T-cell (primary cell): ENCODE results near the gene CDC37L1. TPM values are rescaled to one million over a fixed set of nuclear protein-coding genes. Genes with fewer than 3 reads are reported as not detected.
A peak's percentile ranks its signal among the peaks of the same experiment; 100 is the strongest.

Experiments used
- ATAC-seq, 4 experiments: fragments of 200-7000 bp in 3 of 4; fragments of 150-1000 bp in 1 of 4; cut with Tn5 transposase; replicated peaks in 1 of 4; 1 replicate in 3 of 4; 2 replicates in 1 of 4; pipeline ENCODE4 v1.10.0; 2021; ENCODE audit warnings: moderate library complexity in 3 of 4, mild to moderate bottlenecking in 2 of 4, moderate number of reproducible peaks in 1 of 4
- CTCF ChIA-PET, 2 donors: fragments of 300-600 bp; sonication (Branson Sonifier 250); formaldehyde crosslinking; loops; one replicate each; lab custom pipeline; 2022; ENCODE audit warnings: antibody characterized with exemption in 2 of 2; lab: Charles Lee
- POLR2A ChIA-PET, 2 donors: fragments of 300-600 bp; sonication (Branson Sonifier 250); formaldehyde crosslinking; loops; one replicate each; lab custom pipeline; 2022; ENCODE audit warnings: antibody characterized with exemption in 2 of 2; lab: Charles Lee
- DNase-seq, 35 experiments: peaks; one replicate each; pipeline versions ENCODE4 v3.0.0 to v3.0.0-alpha.2; 2013 to 2023
- H3K27ac ChIP-seq: one replicate; pipeline ENCODE4 v1.5.1; 2013; ENCODE audit warnings: low read length
- H3K27me3 ChIP-seq, 2 experiments: replicated peaks in 1 of 2; 1 replicate in 1 of 2; 2 replicates in 1 of 2; pipeline versions ENCODE4 v1.6.1 to v1.7.0; 2013; ENCODE audit warnings: low read length in 1 of 2, mixed read lengths in 1 of 2; ENCODE audit not compliant: control insufficient read depth in 2 of 2, insufficient read depth in 2 of 2; ENCODE audit errors: extremely low read depth in 1 of 2
- H3K36me3 ChIP-seq, 2 donors: 1 replicate in 1 of 2; 2 replicates in 1 of 2; pipeline versions ENCODE4 v1.6.1 to v1.7.0; 2013; ENCODE audit warnings: low read length in 1 of 2; ENCODE audit not compliant: control insufficient read depth in 2 of 2, insufficient read depth in 1 of 2; ENCODE audit errors: extremely low read depth in 1 of 2
- H3K4me1 ChIP-seq, 2 experiments: 1 replicate in 1 of 2; 2 replicates in 1 of 2; pipeline versions ENCODE4 v1.6.1 to v1.7.0; 2013; ENCODE audit warnings: low read length in 2 of 2, mixed read lengths in 1 of 2; ENCODE audit not compliant: insufficient read depth in 2 of 2, control insufficient read depth in 1 of 2; ENCODE audit errors: extremely low read depth in 1 of 2
- H3K4me3 ChIP-seq, 2 donors: 1 replicate in 1 of 2; 2 replicates in 1 of 2; pipeline versions ENCODE4 v1.5.1 to v1.7.0; 2013; ENCODE audit warnings: mild to moderate bottlenecking in 2 of 2, low read length in 1 of 2, moderate library complexity in 1 of 2; ENCODE audit not compliant: control insufficient read depth in 1 of 2; ENCODE audit errors: extremely low read depth in 1 of 2
- H3K9me3 ChIP-seq: 2 replicates; pipeline ENCODE4 v1.7.0; 2013
- H3K27ac Mint-ChIP-seq, 2 donors: one replicate each; pipeline ENCODE4 v1.8.0; 2020 to 2021; ENCODE audit warnings: mild to moderate bottlenecking in 2 of 2, mixed read lengths in 2 of 2
- H3K27me3 Mint-ChIP-seq, 2 donors: one replicate each; pipeline ENCODE4 v1.8.0; 2021 to 2022; ENCODE audit warnings: mixed read lengths in 2 of 2
- H3K36me3 Mint-ChIP-seq: one replicate; pipeline ENCODE4 v1.8.0; 2021; ENCODE audit warnings: mixed read lengths
- H3K4me1 Mint-ChIP-seq, 3 donors: one replicate each; pipeline ENCODE4 v1.8.0; 2020 to 2022; ENCODE audit warnings: mixed read lengths in 3 of 3, mild to moderate bottlenecking in 1 of 3
- H3K4me3 Mint-ChIP-seq, 3 donors: one replicate each; pipeline ENCODE4 v1.8.0; 2020 to 2022; ENCODE audit warnings: mild to moderate bottlenecking in 3 of 3, mixed read lengths in 3 of 3, moderate library complexity in 3 of 3
- H3K9me3 Mint-ChIP-seq, 3 donors: one replicate each; pipeline ENCODE4 v1.8.0; 2020 to 2022; ENCODE audit warnings: mixed read lengths in 3 of 3
- WGBS: methylation state at CpG from one replicate; pipeline ENCODE4 v1.1.5; 2013; ENCODE audit warnings: missing lambda C conversion rate; ENCODE audit not compliant: insufficient coverage; 5-methylcytosine and 5-hydroxymethylcytosine counted together
- total RNA-seq, 35 experiments: library from RNA in 6 of 35; stranded (reverse) in 6 of 35; fragments of 120-200 nt in 1 of 35; gene quantifications; one replicate each; pipeline versions ENCODE4 v1.2.1 to v1.2.4 and lab custom pipeline; 2013 to 2026

CDC37L1 gene
- 10 to 100 TPM; 20.6 to 26.8 (median 23.7) TPM for total RNA-seq
- 22.3 TPM for total RNA-seq (2013)
- 28.4 to 52.1 (median 39.4) reads per million in 29 experiments for total RNA-seq (lab: John Stamatoyannopoulos, UW)

- no peak within 1 kb of the TSS for H3K4me3 Mint-ChIP-seq
- peaks cover 16% of the 10 kb centered on the region for H3K36me3 Mint-ChIP-seq
- Histone ChIP-seq H3K36me3 (no peaks in the 10 kb centered on the region), H3K27ac (peak within 1 kb of the TSS; percentile 97), H3K4me1 (peaks cover 7 to 18% of the 10 kb centered on the region in 2 experiments), H3K4me3 (peak within 1 kb of the TSS; percentile 90 to 94), H3K27me3 (no peaks in the 10 kb centered on the region), H3K9me3 (no peaks in the 10 kb centered on the region)
- H3K27ac Mint-ChIP-seq: no peak within 1 kb of the TSS
- under 1% methylated on average over 64 of the region's 66 CpGs for WGBS
- ChIA-PET CTCF (interaction anchor here (0.6 to 1.4 kb wide), 9 partner anchors 12 to 75 kb away, joined by 3 to 7 read pairs (median 4); partner anchors contain the start of genes PLPP6 (in 1 of the 2) and SPATA6L (in 1 of the 2)), POLR2A (interaction anchor here (0.6 to 1.0 kb wide), 10 partner anchors 12 to 1869 kb away, joined by 3 to 5 read pairs (median 3); partner anchors contain the start of genes PLPP6 (in 1 of the 2), PUM3 (in 1 of the 2) and RCL1 (in 1 of the 2))
- no peaks in the 10 kb centered on the region for H3K9me3 Mint-ChIP-seq
- DNase-seq (peak; percentile 96 to 100 (median 99)), ATAC-seq (peak; percentile 93 to 95 (median 94))
- H3K4me1 Mint-ChIP-seq: peaks cover 12 to 18% (median 16%) of the 10 kb centered on the region in 3 donors
- no peaks in the 10 kb centered on the region for H3K27me3 Mint-ChIP-seq
These were observed at the start of gene CDC37L1 for GRCh38 chr9:4679268-4680172. Gene CDC37L1, plus strand, starts transcription at chr9:4679569. Its CDS starts 199 bp downstream, at chr9:4679768.

DNA sequence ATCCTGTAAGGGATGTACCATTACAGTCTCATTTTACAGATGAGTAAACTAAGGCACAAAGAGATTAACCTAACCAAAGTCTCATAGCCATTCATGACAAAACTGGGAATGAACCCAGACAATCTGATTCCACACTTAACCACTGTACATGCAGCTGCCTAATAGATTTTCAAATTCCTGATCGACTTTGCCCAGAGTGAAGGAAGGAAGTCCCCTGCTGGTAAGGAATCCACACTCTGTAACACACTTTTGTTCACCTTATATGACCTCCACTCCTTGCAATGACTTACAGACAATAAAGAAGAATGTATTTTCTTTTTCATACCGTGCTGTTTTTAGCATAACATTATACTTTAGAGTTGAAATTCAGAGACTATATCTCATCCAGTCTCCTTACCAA lies 48.5 kb upstream of the CDC37L1 start:
- H3K4me3 ChIP-seq: no peak overlapping the region
- CTCF ChIA-PET: no interaction called here
- ATAC-seq (no peak), DNase-seq (no peak)
- Mint-ChIP-seq H3K4me3 (no peak overlapping the region), H3K9me3 (no peaks in the 10 kb centered on the region), H3K27ac (no peak overlapping the region), H3K4me1 (peaks cover 6 to 8% (median 7%) of the 10 kb centered on the region in 3 donors), H3K27me3 (no peaks in the 10 kb centered on the region), H3K36me3 (no peaks in the 10 kb centered on the region)
- POLR2A ChIA-PET: no interaction called here
- 43% methylated on average over 1 of the region's 2 CpGs for WGBS
- H3K4me1 ChIP-seq: no peaks in the 10 kb centered on the region
- peaks cover 0 to 4% of the 10 kb centered on the region in 2 experiments for H3K27me3 ChIP-seq
- no peaks in the 10 kb centered on the region for H3K9me3 ChIP-seq
- no peak overlapping the region for H3K27ac ChIP-seq
- no peaks in the 10 kb centered on the region for H3K36me3 ChIP-seq

DNA sequence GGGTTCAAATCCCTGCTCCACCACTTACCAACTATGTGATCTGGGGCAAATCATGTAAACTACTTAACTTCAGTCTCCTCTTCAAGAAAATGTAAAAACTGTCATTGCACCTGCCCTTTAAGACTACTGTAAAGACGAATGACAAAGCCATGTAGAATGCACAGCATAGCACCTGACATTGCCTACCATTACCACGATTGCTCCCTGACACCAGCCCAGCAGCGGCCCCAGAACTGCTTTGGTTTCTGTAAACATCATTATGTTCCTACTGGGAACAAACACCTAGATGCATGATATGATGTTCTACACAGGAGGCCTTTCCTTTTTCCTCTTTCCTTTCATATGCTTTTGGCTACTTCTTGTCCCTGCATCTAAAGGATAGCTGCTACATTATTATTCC lies 40.4 kb upstream of the CDC37L1 start:
- no peak overlapping the region for H3K4me3 ChIP-seq
- no peaks in the 10 kb centered on the region for H3K9me3 Mint-ChIP-seq
- WGBS: 88% methylated on average over 1 of the region's 3 CpGs
- ATAC-seq (no peak), DNase-seq (no peak)
- H3K27me3 Mint-ChIP-seq: no peaks in the 10 kb centered on the region
- no peak overlapping the region for H3K27ac ChIP-seq
- H3K4me1 ChIP-seq: no peaks in the 10 kb centered on the region
- H3K4me1 Mint-ChIP-seq: peaks cover 3 to 21% (median 15%) of the 10 kb centered on the region in 3 donors
- no peak overlapping the region for H3K27ac Mint-ChIP-seq
- H3K27me3 ChIP-seq: no peaks in the 10 kb centered on the region
- H3K9me3 ChIP-seq: no peaks in the 10 kb centered on the region
- no peaks in the 10 kb centered on the region for H3K36me3 ChIP-seq
- POLR2A ChIA-PET: no interaction called here
- H3K4me3 Mint-ChIP-seq: no peak overlapping the region
- no peaks in the 10 kb centered on the region for H3K36me3 Mint-ChIP-seq
- CTCF ChIA-PET: interaction anchor here (0.6 to 1.8 kb wide), 7 partner anchors 34 to 300 kb away, joined by 3 to 9 read pairs (median 5); no protein-coding TSS in a partner anchor

DNA sequence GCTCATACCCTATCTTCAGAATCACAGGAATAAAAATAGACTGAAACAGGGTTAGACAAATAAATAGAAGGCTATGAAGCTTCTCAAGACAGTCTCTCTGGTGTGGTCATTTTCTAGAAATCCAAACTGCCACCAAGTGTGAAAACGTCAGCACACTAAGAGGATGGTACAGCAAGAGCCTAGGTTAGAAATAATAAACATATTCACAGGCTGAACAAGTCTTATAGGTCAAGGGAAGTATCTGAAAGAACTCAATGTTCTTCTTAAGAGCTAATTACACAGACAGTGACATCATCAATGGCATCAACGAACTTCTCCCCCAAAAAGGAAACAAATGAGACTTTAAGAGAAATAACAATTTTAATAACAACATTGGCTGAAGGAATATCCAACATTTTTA lies 39.9 kb upstream of the CDC37L1 start:
- no CpG with 5 or more reads among the region's 2 CpGs for WGBS

GRCh38 chr9:4640027-4640426 lies 39.3 kb upstream of the CDC37L1 start:
- H3K27ac ChIP-seq: no peak overlapping the region
- DNase-seq (peak; percentile 19 to 74 (median 56)), ATAC-seq (peak in 3 of 4 experiments; percentile 60 to 69 (median 66))
- Mint-ChIP-seq H3K9me3 (no peaks in the 10 kb centered on the region), H3K36me3 (no peaks in the 10 kb centered on the region), H3K27ac (no peak overlapping the region), H3K4me1 (peaks cover 3 to 21% (median 18%) of the 10 kb centered on the region in 3 donors), H3K4me3 (no peak overlapping the region), H3K27me3 (no peaks in the 10 kb centered on the region)
- H3K36me3 ChIP-seq: no peaks in the 10 kb centered on the region
- H3K4me3 ChIP-seq: no peak overlapping the region
- ChIA-PET CTCF (interaction anchor here (0.5 to 1.8 kb wide), 21 partner anchors 10 to 1172 kb away, joined by 3 to 9 read pairs (median 3); partner anchors contain the start of genes CDC37L1 (in 2 of the 2) and PLPP6 (in 1 of the 2)), POLR2A (interaction anchor here in 1 of 2 donors (0.6 to 0.9 kb wide), 2 partner anchors 39 to 300 kb away, joined by 3 to 7 read pairs; partner anchors contain the start of gene CDC37L1)
- no peaks in the 10 kb centered on the region for H3K9me3 ChIP-seq
- WGBS: no CpG with 5 or more reads among the region's 2 CpGs
- no peaks in the 10 kb centered on the region for H3K4me1 ChIP-seq
- H3K27me3 ChIP-seq: no peaks in the 10 kb centered on the region

More for the DNA sequence above, 39.9 kb upstream of the CDC37L1 start:
- Mint-ChIP-seq H3K36me3 (no peaks in the 10 kb centered on the region), H3K27me3 (no peaks in the 10 kb centered on the region), H3K4me3 (no peak overlapping the region), H3K9me3 (no peaks in the 10 kb centered on the region), H3K27ac (no peak overlapping the region), H3K4me1 (peaks cover 3 to 21% (median 15%) of the 10 kb centered on the region in 3 donors)
- DNase-seq (no peak), ATAC-seq (peak in 1 of 4 experiments; percentile 16)
- no peaks in the 10 kb centered on the region for H3K9me3 ChIP-seq
- ChIA-PET POLR2A (no interaction called here), CTCF (interaction anchor here (0.6 to 1.8 kb wide), 14 partner anchors 11 to 1171 kb away, joined by 3 to 9 read pairs (median 4); partner anchors contain the start of genes CDC37L1 (in 1 of the 2) and PLPP6 (in 1 of the 2))
- no peaks in the 10 kb centered on the region for H3K36me3 ChIP-seq
- H3K4me1 ChIP-seq: no peaks in the 10 kb centered on the region
- H3K4me3 ChIP-seq: no peak overlapping the region
- no peak overlapping the region for H3K27ac ChIP-seq
- no peaks in the 10 kb centered on the region for H3K27me3 ChIP-seq

DNA sequence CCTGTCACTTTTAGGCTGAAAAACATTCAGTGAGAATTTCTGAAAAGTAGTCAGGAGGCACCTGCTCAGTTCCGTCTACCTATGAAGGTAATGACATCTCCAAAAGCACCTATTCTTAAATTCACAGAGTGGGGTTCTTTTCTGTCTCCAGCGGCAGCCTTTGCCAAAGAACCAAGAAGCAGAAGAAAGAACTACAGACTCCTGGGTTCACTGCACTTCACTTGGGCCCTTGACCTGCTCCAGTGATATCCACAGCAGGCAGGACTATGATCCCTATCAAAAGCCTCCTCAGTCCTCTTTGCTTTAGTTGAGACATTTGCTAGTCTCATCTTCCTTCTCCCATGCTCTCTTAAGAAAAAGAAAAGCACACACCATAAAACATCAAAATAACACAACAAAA lies 37.0 kb upstream of the CDC37L1 start:
- Mint-ChIP-seq H3K27me3 (no peaks in the 10 kb centered on the region), H3K4me1 (peaks cover 3 to 21% (median 17%) of the 10 kb centered on the region in 3 donors), H3K9me3 (no peaks in the 10 kb centered on the region), H3K36me3 (no peaks in the 10 kb centered on the region), H3K27ac (no peak overlapping the region), H3K4me3 (no peak overlapping the region)
- no peak for DNase-seq
- ATAC-seq: no peak
- H3K36me3 ChIP-seq: no peaks in the 10 kb centered on the region
- no peaks in the 10 kb centered on the region for H3K9me3 ChIP-seq
- 100% methylated on average over 2 of the region's 2 CpGs for WGBS
- POLR2A ChIA-PET: no interaction called here
- H3K4me1 ChIP-seq: no peaks in the 10 kb centered on the region
- H3K27me3 ChIP-seq: no peaks in the 10 kb centered on the region
- no peak overlapping the region for H3K27ac ChIP-seq
- H3K4me3 ChIP-seq: no peak overlapping the region
- CTCF ChIA-PET: no interaction called here
